HG02840 (cell line): ENCODE data around the gene ANKRD13B.
"Not testable (repeated sequence)": the region's sequence is repeated elsewhere in the genome, so short reads cannot be mapped to it uniquely, and the experiment has no call there.

Experiments
- ATAC-seq: cut with Tn5 transposase; IDR thresholded peaks from one replicate; pipeline ENCODE4 v1.9.1; 2021; ENCODE audit warnings: mild to moderate bottlenecking, moderate library complexity, moderate number of reproducible peaks; ENCODE audit not compliant: unreplicated experiment, low FRiP score

The ANKRD13B gene

DNA sequence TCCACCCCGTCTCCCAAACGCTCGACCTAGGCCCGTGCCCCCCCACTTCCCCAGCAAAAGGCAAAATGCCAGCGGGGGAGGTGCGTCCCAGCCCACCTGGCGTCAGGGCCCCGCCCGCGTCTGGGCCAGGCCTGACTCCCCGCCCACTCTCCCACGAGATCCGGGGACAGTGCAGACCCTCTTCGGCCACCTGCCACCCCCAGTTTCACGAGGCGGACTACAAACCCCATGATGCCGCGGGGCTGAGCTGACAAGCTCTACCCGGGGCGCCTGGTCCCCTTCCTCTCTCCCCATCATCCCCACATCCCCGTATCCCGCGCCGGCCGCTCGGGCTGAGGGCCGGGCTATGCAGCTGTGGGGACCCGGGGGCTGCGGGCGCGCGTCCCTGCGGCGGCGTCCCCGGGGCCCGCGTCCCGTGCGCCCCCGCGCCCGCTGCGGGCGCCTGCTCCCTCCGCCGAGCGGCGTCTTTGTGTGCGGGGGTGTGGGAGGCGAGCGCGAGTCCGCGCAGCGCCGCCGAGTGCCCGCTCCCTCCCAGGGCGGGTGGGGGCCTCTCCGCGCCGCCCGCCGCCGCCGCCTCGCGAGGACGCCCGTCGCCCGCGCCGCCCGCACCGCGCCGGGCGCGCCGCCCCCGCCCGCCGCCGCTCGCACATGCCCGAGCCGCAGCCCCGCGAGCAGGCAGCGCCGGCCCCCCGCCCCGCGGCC, at the start of gene ANKRD13B:
Gene ANKRD13B (plus strand): TSS at position 283 of the 702 bp plus-strand sequence. CDS start 490 bp downstream, outside the sequence.
- no peak for ATAC-seq

GRCh38 chr17:29544066-29544465, 48.9 kb upstream of the ANKRD13B start:
- no peak for ATAC-seq

GRCh38 chr17:29546085-29546484, 46.8 kb upstream of the ANKRD13B start:
- no peak for ATAC-seq

DNA sequence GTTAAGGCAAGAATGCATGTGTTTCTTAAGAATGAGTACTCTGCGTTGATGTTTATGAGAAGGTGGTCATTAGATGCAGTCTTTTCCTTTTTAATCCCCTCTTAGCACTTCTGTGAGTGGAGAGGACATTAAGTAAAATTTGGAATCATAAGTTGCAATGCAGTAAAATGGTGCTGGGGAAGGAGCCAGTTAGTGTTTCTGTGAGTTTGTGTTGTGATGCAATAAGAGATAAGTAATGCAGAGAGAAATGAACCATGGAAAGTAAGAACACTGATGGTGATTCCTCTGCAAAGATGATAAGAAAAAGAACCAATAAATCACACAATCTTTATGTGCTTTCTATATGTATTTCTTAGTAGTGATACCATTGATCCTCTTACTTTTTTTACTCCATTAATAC, 46.1 kb upstream of the ANKRD13B start:
- no peak for ATAC-seq

- no peak for ATAC-seq
Measured at GRCh38 chr17:29549177-29549923, 43.6 kb upstream of the ANKRD13B start.

DNA sequence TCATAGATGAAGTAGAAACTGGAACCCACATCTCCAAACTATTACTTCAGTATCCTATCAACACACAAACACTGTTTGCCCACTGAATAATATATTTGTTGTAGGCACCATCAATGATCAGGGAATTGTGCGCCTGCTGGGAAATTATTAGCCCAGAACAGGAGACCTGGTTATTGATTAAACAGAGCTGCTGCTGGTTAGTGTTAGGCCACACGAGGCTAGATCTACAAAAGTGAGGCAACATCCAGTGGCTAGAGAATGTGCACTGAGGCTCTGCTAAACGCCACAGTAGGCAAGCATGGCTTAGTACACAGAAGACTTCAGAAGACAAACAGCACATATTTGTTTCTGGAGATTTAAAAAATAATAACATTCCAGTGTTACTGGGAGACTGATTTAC, 37.1 kb upstream of the ANKRD13B start:
- ATAC-seq: no peak

GRCh38 chr17:29557085-29557738, 35.7 kb upstream of the ANKRD13B start:
- no peak for ATAC-seq

DNA sequence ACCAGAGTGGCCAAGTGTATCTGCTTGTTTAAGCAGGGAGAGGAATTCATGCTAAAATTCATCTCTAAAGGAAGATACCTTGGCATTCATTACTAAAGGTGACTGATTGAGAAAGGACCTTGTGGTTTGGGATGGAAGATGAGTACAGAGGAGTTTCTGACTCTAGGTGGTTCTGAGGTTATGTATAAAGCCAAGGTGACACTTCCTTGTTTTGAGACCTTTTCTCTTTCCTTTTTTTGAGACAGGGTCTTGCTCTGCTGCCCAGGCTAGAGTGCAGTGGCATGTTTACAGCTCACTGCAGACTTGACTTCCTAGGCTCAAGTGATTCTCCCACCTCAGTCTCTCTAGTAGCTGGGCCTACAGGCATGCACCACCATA, 35.2 kb upstream of the ANKRD13B start:
- ATAC-seq: no peak

DNA sequence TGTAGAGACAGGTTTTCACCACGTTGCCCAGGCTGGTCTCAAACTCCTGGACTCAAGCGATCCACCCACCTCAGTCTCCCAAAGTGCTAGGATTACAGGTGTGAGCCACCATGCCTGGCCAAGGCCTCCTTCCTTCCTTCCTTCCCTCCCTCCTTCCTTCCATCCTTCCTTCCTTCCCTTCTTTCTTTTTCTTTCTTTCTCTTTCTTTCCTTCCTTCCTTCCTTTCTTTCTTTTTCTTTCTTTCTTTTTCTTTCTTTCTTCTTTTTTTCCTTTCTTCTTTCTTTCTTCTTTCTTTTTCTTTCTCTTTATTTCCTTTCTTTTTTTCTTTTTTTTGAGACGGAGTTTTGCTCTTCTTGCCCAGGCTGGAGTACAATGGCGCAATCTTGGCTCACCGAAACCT, 34.8 kb upstream of the ANKRD13B start:
- ATAC-seq: not testable (repeated sequence)

DNA sequence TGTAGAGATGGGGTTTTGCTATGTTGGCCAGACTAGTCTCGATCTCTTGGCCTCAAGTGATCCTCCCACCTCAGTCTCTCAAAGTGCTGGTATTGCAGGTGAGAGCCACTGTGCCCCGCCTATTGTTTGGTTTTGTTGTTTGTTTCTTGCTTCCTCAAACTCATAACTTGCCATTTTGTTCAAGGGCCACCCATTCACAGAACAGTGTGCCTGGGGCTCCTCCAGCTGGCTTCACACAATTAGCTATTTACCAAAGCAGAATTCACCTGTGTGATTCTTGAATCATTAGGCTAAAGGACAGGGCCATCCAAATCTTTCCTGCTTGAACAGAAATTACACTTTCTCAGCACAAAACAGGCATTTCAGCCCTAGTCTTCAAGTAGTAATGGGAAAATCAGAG, 33.3 kb upstream of the ANKRD13B start:
- ATAC-seq: no peak

DNA sequence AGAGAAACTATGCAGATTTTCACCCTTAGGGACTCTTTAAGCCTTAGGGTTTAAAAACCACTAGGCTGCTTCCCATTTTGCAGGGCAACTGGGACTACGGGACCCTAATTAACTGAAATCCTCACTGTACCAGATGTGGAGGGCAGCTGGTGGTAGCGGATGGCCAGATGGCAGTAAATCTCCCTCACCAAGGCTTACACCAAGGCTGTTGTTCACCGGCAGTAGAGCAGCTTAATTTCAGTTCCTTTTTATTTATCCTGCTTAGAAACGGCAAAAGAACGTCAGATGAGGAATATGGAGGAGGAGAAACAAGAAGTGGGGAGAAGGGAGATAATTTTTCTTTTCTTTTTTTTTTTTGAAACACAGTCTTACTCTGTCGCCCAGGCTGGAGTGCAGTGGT, 32.6 kb upstream of the ANKRD13B start:
- ATAC-seq: no peak

DNA sequence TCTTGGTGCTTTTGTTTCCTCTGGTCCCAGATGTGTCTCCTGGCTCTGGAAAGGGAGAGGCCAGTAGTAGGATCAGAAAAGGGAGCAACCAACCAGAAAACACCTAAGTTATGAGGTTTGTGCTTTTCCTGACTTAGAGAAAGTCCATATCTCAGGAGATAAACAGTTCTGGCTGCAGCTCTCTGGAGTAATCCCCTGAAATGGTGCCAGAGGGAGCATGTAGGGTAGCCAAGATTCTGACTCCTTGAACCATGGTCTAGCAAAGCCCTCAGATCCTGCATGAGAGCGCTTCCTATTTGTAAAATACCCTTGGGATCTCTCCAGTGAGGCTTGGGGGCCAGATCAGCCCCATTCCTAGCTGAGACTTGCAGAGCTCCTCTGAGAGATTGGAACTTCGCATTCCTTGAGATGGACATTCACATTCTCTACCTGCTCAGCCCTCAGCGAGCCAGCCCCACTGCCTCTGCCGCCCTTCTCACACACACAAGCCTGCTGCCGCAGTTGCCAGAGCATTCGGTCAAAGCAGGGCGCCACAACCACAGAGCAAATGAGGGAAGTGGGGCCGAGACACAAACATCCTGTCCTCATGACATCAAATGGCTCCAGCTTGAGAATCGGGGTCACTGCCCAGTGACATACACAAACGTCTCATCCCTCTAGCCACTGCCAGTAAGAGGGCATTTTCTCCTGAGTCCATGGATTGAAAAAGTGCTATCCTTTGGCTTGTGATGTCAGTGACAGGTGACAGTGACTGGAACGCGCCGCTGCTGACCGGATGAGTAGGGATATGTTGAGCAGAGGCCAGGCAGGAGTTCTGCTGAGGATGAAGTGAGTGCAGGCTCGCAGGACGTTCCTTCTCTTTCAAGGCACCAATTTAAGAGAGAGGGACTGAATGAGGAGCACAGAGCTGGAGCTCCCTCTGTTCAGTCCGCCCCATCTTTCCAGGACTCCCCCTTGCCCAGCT, 31.1 kb upstream of the ANKRD13B start:
- no peak for ATAC-seq

DNA sequence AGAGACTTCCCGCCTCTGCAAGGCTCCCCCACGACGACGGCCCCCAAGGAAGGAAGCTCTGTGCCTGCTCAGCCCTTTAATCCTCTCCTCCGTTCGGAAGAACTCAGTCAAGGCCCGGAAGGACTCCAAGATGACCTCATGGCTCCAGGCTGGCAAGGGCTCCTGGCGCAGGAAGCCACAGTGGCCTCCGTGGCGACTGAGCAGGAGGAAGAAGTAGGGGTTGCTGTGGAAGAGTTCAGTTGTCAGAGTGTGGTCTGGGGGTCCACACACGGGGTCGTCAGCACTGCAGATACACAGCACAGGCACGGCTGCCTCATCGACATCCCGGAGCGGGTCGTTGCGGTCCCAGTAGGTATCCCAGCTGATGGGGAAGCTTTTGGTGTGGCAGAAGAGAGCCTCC, 30.3 kb upstream of the ANKRD13B start:
- ATAC-seq: no peak

DNA sequence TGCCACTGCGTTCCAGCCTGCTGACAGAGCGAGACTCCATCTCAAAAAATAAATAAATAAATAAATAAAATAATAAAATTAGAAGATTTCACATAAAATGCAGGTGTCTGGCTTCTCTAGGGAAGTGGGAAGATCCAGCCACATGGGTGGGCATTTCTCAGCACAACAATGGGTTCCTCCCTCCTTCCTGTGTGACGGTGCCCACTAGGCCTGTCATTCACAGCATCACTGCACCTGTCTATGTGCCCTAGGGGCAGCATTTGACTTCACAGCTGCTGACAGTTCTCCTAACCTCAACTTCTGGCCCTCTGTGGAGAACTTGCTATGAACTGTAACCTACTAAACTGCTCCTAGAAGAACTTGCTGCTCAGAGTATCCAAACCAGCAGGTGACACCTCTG, 29.1 kb upstream of the ANKRD13B start:
- no peak for ATAC-seq

GRCh38 chr17:29565643-29566472, 27.1 kb upstream of the ANKRD13B start:
- ATAC-seq: no peak

DNA sequence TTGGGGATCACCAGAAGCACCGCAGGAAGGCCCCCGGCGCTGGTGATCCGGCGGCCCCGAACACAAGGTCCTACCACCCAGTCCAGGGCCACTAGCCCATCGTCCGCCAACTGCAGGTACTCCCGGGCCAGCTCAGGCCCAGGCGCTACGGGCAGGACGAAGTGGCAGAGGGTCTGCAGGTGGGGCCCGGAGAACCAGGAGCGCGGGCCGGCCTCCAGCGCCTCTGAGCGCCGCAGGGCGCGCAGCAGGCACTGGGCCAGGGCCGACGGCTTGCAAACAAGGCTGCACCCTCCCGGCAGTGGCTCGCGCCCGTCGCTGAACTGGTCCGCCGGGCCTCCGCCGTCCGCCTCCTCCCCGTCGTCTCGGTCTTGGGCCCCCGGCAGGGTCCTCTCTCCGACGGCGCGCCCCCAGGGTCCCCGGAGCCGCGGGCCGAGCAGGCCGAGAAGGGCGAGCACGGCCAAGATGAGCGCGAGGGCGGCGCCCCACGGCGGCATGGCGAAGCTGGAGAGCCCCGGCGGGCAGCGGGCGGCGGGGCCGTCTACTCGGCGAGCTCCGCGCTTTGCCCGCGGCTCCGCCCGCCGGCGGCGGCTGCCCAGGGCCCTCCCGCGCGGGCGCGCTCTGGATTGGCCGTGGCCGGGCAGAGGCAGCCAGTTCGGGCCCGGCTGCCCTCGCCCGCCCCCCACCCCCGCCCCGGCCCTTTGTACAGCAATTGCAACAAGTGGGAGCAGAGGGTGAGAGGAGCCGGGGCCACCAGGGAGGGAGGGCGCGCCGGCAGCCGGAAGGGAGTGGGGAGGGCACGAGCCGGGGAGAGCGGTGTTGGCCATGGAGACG, 26.2 kb upstream of the ANKRD13B start, which contains the start of gene ABHD15:
Gene ABHD15 (minus strand): TSS at position 565 of the 831 bp plus-strand sequence. CDS start 71 bp downstream, at position 494.
- peak; percentile 9 for ATAC-seq

- ATAC-seq: peak; percentile 5
Measured at GRCh38 chr17:29567304-29567553, 25.7 kb upstream of the ANKRD13B start.

DNA sequence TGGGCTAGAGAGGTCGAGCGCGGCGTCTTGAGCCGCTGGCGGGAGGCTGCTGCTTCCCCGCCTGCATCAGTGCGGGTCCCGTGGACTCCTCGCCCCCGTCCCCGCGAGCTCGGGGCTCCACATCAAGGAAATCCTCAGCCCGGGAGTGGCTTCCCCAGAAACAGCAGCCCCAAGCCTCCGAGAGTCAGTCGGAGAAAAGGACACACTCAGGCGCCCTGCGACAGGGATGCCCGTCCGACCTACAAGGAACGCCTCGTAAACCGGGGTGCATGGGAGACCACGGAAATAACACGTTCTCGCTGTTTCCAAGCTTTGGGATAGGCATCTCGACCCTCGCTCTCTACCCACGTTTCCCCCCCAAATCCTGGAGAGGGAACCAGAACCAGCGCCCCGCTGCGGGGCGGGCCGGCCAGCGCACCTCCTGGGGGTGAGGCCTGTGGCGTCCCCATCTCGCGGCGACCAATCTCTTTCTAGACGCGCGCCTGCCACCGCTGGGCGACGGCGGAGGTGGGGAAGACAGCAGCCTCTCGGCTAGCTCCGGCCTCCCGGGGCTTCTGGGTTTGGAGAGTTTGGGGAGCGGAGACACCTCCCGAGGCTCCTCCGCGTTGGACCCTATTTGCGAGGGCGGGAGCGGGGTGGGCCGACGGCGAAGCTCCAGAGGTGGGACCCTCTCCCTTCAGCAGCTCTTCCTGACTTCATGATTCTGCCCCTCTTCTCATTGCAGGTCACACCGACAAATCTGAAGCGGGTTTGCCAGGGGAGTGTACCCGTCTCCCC, 25.2 kb upstream of the ANKRD13B start:
- peak; percentile 28 for ATAC-seq
